ENCODE results near the gene DGKG.

DGKG gene

DNA sequence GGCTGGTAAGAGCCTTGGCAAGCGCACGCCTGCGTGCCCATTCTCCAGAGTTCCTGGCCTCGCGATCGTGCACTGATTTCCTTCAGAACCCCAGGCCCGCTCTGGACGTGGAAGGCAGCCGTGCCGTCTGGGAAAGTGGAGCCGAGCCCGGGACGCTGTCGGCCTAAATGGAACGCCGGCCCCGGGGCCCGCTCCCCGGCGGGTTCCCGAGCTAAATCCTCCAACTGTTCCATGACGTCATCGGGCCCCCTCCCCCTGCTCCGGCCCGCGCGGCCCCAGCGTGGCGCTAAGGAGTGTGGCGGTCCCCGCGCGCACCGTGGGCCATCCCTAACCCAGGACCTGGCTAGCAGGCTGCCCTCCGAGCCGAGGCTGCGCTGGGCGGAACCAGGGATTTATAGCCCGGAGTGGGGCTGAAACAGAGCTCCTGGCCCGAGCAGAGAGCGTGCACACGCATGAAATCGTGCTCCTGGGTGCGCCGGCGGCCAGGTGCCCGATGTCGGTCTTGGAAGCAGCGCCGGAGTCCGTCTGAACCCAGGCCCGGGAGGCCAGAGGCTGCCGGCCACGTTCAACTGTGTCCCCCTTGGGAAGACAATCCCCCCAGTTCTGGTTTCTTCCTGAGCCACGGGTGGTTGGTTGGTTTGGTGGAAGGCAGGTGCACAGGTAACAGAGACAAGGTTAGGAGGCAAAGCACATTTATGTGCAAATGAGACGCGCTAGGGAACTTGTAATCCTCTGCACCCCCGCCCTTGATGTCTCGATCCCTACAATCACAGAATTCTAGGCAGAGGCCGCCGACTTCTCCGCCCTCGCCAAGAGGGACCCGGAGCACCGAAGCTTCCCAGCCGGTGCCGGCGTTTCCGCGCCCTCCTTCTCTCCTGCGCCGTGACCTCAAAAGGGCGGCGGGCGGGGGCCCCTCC lies 168.2 kb downstream of the DGKG start:
- H3K27me3 ChIP-seq (ENCODE audit: insufficient read depth, poor library complexity, severe bottlenecking) = no peaks in the 10 kb centered on the region
- no peak overlapping the region for H3K4me3 ChIP-seq (replicated peaks; ENCODE audit: insufficient read depth, low read length)
- H3K27ac ChIP-seq (replicated peaks) = no peak overlapping the region
- TF ChIP-seq POLR2AphosphoS5 (IDR thresholded peaks at IDR 0.05; ENCODE audit: low read depth) (no peak), GABPA (IDR thresholded peaks at IDR 0.05; ENCODE audit: low read depth) (no peak), SPI1 (IDR thresholded peaks at IDR 0.05; ENCODE audit: borderline replicate concordance, low read depth) (no peak)
- TF ChIP-seq, protein P1, sequence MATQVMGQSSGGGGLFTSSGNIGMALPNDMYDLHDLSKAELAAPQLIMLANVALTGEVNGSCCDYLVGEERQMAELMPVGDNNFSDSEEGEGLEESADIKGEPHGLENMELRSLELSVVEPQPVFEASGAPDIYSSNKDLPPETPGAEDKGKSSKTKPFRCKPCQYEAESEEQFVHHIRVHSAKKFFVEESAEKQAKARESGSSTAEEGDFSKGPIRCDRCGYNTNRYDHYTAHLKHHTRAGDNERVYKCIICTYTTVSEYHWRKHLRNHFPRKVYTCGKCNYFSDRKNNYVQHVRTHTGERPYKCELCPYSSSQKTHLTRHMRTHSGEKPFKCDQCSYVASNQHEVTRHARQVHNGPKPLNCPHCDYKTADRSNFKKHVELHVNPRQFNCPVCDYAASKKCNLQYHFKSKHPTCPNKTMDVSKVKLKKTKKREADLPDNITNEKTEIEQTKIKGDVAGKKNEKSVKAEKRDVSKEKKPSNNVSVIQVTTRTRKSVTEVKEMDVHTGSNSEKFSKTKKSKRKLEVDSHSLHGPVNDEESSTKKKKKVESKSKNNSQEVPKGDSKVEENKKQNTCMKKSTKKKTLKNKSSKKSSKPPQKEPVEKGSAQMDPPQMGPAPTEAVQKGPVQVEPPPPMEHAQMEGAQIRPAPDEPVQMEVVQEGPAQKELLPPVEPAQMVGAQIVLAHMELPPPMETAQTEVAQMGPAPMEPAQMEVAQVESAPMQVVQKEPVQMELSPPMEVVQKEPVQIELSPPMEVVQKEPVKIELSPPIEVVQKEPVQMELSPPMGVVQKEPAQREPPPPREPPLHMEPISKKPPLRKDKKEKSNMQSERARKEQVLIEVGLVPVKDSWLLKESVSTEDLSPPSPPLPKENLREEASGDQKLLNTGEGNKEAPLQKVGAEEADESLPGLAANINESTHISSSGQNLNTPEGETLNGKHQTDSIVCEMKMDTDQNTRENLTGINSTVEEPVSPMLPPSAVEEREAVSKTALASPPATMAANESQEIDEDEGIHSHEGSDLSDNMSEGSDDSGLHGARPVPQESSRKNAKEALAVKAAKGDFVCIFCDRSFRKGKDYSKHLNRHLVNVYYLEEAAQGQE (IDR thresholded peaks at IDR 0.05; ENCODE audit: insufficient replicate concordance, low read depth) = no peak
- TF ChIP-seq, protein P2, sequence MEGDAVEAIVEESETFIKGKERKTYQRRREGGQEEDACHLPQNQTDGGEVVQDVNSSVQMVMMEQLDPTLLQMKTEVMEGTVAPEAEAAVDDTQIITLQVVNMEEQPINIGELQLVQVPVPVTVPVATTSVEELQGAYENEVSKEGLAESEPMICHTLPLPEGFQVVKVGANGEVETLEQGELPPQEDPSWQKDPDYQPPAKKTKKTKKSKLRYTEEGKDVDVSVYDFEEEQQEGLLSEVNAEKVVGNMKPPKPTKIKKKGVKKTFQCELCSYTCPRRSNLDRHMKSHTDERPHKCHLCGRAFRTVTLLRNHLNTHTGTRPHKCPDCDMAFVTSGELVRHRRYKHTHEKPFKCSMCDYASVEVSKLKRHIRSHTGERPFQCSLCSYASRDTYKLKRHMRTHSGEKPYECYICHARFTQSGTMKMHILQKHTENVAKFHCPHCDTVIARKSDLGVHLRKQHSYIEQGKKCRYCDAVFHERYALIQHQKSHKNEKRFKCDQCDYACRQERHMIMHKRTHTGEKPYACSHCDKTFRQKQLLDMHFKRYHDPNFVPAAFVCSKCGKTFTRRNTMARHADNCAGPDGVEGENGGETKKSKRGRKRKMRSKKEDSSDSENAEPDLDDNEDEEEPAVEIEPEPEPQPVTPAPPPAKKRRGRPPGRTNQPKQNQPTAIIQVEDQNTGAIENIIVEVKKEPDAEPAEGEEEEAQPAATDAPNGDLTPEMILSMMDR (IDR thresholded peaks at IDR 0.05; ENCODE audit: insufficient read depth, low read length) = no peak
- no peak for DNase-seq (ENCODE audit: low read depth in 1 of 2, low spot score in 1 of 2)

- H3K27me3 ChIP-seq (ENCODE audit: insufficient read depth, poor library complexity, severe bottlenecking) = no peaks in the 10 kb centered on the region
- TF ChIP-seq, protein P2 (IDR thresholded peaks at IDR 0.05; ENCODE audit: insufficient read depth, low read length) = no peak
- TF ChIP-seq, protein P1 (IDR thresholded peaks at IDR 0.05; ENCODE audit: insufficient replicate concordance, low read depth) = no peak
- no peak for TF ChIP-seq SPI1 (IDR thresholded peaks at IDR 0.05; ENCODE audit: borderline replicate concordance, low read depth)
- no peak for TF ChIP-seq POLR2AphosphoS5 (IDR thresholded peaks at IDR 0.05; ENCODE audit: low read depth)
- no peak for TF ChIP-seq GABPA (IDR thresholded peaks at IDR 0.05; ENCODE audit: low read depth)
- no peak for DNase-seq (ENCODE audit: low read depth in 1 of 2, low spot score in 1 of 2)
- H3K4me3 ChIP-seq (replicated peaks; ENCODE audit: insufficient read depth, low read length) = no peak overlapping the region
- no peak overlapping the region for H3K27ac ChIP-seq (replicated peaks)
These were observed 169.2 kb downstream of the DGKG start for GRCh38 chr3:186192823-186193222.

DNA sequence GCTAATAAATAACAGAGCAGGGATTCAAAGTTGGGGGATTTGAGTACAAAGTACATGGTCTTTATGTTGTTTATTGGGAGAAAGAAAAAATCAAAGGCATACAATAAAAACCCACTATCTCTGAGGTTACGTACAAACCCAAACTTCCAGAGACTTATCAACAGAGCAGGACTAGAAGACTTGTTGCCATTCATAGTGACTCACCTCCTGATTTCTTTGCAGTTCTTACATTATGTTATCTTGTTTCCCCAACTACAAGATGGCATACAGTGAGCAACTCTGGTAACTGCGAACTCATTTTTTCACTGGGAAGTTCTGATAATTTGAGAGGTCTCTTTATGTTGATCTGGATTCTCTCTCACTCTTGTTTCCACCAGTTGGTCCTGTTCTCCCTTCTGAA lies 172.5 kb downstream of the DGKG start:
- Histone ChIP-seq H3K4me3 (replicated peaks; ENCODE audit: insufficient read depth, low read length) (no peak overlapping the region), H3K27ac (replicated peaks) (no peak overlapping the region), H3K27me3 (ENCODE audit: insufficient read depth, poor library complexity, severe bottlenecking) (no peaks in the 10 kb centered on the region)
- no peak for TF ChIP-seq GABPA (IDR thresholded peaks at IDR 0.05; ENCODE audit: low read depth)
- DNase-seq (ENCODE audit: low read depth in 1 of 2, low spot score in 1 of 2) = no peak

- Histone ChIP-seq H3K4me3 (replicated peaks; ENCODE audit: insufficient read depth, low read length) (no peak overlapping the region), H3K27me3 (ENCODE audit: insufficient read depth, poor library complexity, severe bottlenecking) (no peaks in the 10 kb centered on the region), H3K27ac (replicated peaks) (no peak overlapping the region)
- TF ChIP-seq GABPA (IDR thresholded peaks at IDR 0.05; ENCODE audit: low read depth) (no peak), POLR2AphosphoS5 (IDR thresholded peaks at IDR 0.05; ENCODE audit: low read depth) (no peak), SPI1 (IDR thresholded peaks at IDR 0.05; ENCODE audit: borderline replicate concordance, low read depth) (no peak)
- TF ChIP-seq, protein P1 (IDR thresholded peaks at IDR 0.05; ENCODE audit: insufficient replicate concordance, low read depth) = no peak
- TF ChIP-seq, protein P2 (IDR thresholded peaks at IDR 0.05; ENCODE audit: insufficient read depth, low read length) = no peak
- no peak for DNase-seq (ENCODE audit: low read depth in 1 of 2, low spot score in 1 of 2)
These were observed 174.4 kb downstream of the DGKG start for GRCh38 chr3:186187401-186188275.

All from HL-60 (cell line).